H1 (cell line): Measurements from ENCODE around the gene KRTAP5-1. TPM values are rescaled to one million over a fixed set of nuclear protein-coding genes. Genes with fewer than 3 reads are reported as not detected.
"Not testable (repeated sequence)": the region's sequence is repeated elsewhere in the genome, so short reads cannot be mapped to it uniquely, and the experiment has no call there.

Experiments
- CTCF ChIA-PET: fragments of 300-600 bp; sonication (Branson Sonifier 250); formaldehyde crosslinking; loops from one replicate; lab custom pipeline; 2021; ENCODE audit not compliant: partially characterized antibody; lab: Charles Lee
- POLR2A ChIA-PET: fragments of 300-600 bp; sonication (Branson Sonifier 250); formaldehyde crosslinking; loops from one replicate; lab custom pipeline; 2021; ENCODE audit warnings: inconsistent platforms; ENCODE audit not compliant: partially characterized antibody; lab: Charles Lee
- DNase-seq, 2 experiments: peaks; one replicate each; pipeline versions ENCODE4 v3.0.0 to v3.0.0-alpha.2; 2010 to 2022; ENCODE audit warnings: low spot score in 2 of 2, low read depth in 1 of 2, mixed read lengths in 1 of 2
- FAIRE-seq: peaks from 2 replicates; lab custom pipeline; 2011; peaks lifted over from hg19 to GRCh38; lab: Jason Lieb, UNC
- H2AFZ ChIP-seq: 2 replicates; pipeline ENCODE4 v1.8.1; 2012; ENCODE audit warnings: low read length, inconsistent platforms
- H2AK5ac ChIP-seq: 2 replicates; pipeline ENCODE4 v1.6.1; 2013; ENCODE audit warnings: low read depth, low read length
- H2BK120ac ChIP-seq: replicated peaks from 2 replicates; pipeline ENCODE3; 2013; ENCODE audit warnings: low read depth, low read length, inconsistent platforms
- H2BK12ac ChIP-seq: 2 replicates; pipeline ENCODE4 v1.6.1; 2013; ENCODE audit warnings: low read depth, low read length
- H2BK15ac ChIP-seq: 2 replicates; pipeline ENCODE4 v1.6.1; 2013; ENCODE audit warnings: low read length
- H2BK20ac ChIP-seq: 2 replicates; pipeline ENCODE4 v1.6.1; 2013; ENCODE audit warnings: low read length
- H2BK5ac ChIP-seq: 2 replicates; pipeline ENCODE4 v1.6.1; 2013; ENCODE audit warnings: low read depth, low read length
- H3K14ac ChIP-seq: 2 replicates; pipeline ENCODE4 v1.6.1; 2013; ENCODE audit warnings: inconsistent platforms; ENCODE audit not compliant: insufficient read length
- H3K18ac ChIP-seq: 2 replicates; pipeline ENCODE4 v1.6.1; 2013; ENCODE audit warnings: low read length; ENCODE audit errors: extremely low read depth
- H3K23ac ChIP-seq: 2 replicates; pipeline ENCODE4 v1.6.1; 2013; ENCODE audit warnings: inconsistent platforms; ENCODE audit not compliant: insufficient read length
- H3K23me2 ChIP-seq: 2 replicates; pipeline ENCODE4 v1.6.1; 2013; ENCODE audit warnings: low read depth, low read length
- H3K27ac ChIP-seq: 2 replicates; pipeline ENCODE4 v1.6.1; 2011; ENCODE audit warnings: low read depth, low read length, inconsistent platforms
- H3K27me3 ChIP-seq, 4 experiments: replicated peaks in 1 of 4; 1 replicate in 1 of 4; 2 replicates in 3 of 4; pipeline versions ENCODE4 v1.6.1 to v1.8.1; 2011 to 2013; ENCODE audit warnings: low read length in 3 of 4, mild to moderate bottlenecking in 3 of 4, inconsistent platforms in 2 of 4, mixed read lengths in 2 of 4, moderate library complexity in 1 of 4; ENCODE audit not compliant: control insufficient read depth in 3 of 4, insufficient read depth in 3 of 4; ENCODE audit errors: extremely low read depth in 1 of 4
- H3K36me3 ChIP-seq, 4 experiments: 2 replicates each; pipeline versions ENCODE4 v1.6.1 to v1.8.1; 2011 to 2013; ENCODE audit warnings: mild to moderate bottlenecking in 4 of 4, low read length in 3 of 4, moderate library complexity in 2 of 4, control low read depth in 1 of 4, inconsistent platforms in 1 of 4; ENCODE audit not compliant: insufficient read depth in 4 of 4, control insufficient read depth in 2 of 4
- H3K4ac ChIP-seq: replicated peaks from 2 replicates; pipeline ENCODE3; 2013; ENCODE audit warnings: low read length, low read depth, mixed read lengths, inconsistent platforms; ENCODE audit not compliant: insufficient read length
- H3K4me1 ChIP-seq, 4 experiments: replicated peaks in 1 of 4; 1 replicate in 1 of 4; 2 replicates in 3 of 4; pipeline versions ENCODE4 v1.6.1 to v1.8.1; 2011 to 2013; ENCODE audit warnings: low read length in 3 of 4, inconsistent platforms in 2 of 4, mixed read lengths in 1 of 4; ENCODE audit not compliant: insufficient read depth in 4 of 4, control insufficient read depth in 3 of 4
- H3K4me2 ChIP-seq, 2 experiments: 2 replicates each; pipeline versions ENCODE4 v1.6.1 to v1.8.1; 2011 to 2013; ENCODE audit warnings: low read depth in 2 of 2, low read length in 2 of 2, control low read depth in 1 of 2, inconsistent platforms in 1 of 2, mild to moderate bottlenecking in 1 of 2; ENCODE audit not compliant: insufficient read depth in 1 of 2
- H3K4me3 ChIP-seq, 4 experiments: fragments of 200-600, 300-600 bp in 1 of 4; sonication (generic), shearing (Covaris generic), sonication (Bioruptor Twin) in 1 of 4; 2 replicates each; pipeline versions ENCODE4 v1.5.1 to v1.8.1; 2011 to 2016; ENCODE audit warnings: low read length in 4 of 4, low read depth in 3 of 4, control low read depth in 2 of 4, inconsistent platforms in 2 of 4, mild to moderate bottlenecking in 2 of 4, mixed read lengths in 1 of 4, moderate library complexity in 1 of 4; ENCODE audit not compliant: insufficient read depth in 2 of 4; ENCODE audit errors: extremely low read depth in 1 of 4
- H3K56ac ChIP-seq: replicated peaks from 2 replicates; pipeline ENCODE3; 2013; ENCODE audit warnings: low read depth, mild to moderate bottlenecking, mixed read lengths, low read length, inconsistent platforms; ENCODE audit not compliant: insufficient read length
- H3K79me1 ChIP-seq: 2 replicates; pipeline ENCODE4 v1.6.1; 2013; ENCODE audit warnings: low read depth, low read length, control low read depth
- H3K79me2 ChIP-seq, 2 experiments: 2 replicates each; pipeline versions ENCODE4 v1.6.1 to v1.8.1; 2012 to 2013; ENCODE audit warnings: low read length in 2 of 2, mild to moderate bottlenecking in 2 of 2, inconsistent platforms in 1 of 2; ENCODE audit not compliant: insufficient read depth in 2 of 2, control insufficient read depth in 1 of 2
- H3K9ac ChIP-seq, 4 experiments: replicated peaks in 1 of 4; 1 replicate in 1 of 4; 2 replicates in 3 of 4; pipeline versions ENCODE4 v1.6.1 to v1.8.1; 2011 to 2013; ENCODE audit warnings: low read depth in 3 of 4, low read length in 3 of 4, control low read depth in 2 of 4, mild to moderate bottlenecking in 2 of 4, moderate library complexity in 2 of 4, inconsistent platforms in 1 of 4; ENCODE audit errors: extremely low read depth in 1 of 4
- H3K9me3 ChIP-seq, 2 experiments: 2 replicates each; pipeline versions ENCODE4 v1.6.1 to v1.8.1; 2012 to 2013; ENCODE audit warnings: mild to moderate bottlenecking in 2 of 2, moderate library complexity in 2 of 2, control low read depth in 1 of 2, inconsistent platforms in 1 of 2, low read depth in 1 of 2, low read length in 1 of 2, mixed read lengths in 1 of 2; ENCODE audit not compliant: insufficient read depth in 2 of 2
- H4K20me1 ChIP-seq, 2 experiments: replicated peaks in 1 of 2; 2 replicates each; pipeline versions ENCODE3 to v1.8.1; 2011 to 2013; ENCODE audit warnings: inconsistent platforms in 2 of 2, low read length in 2 of 2, mild to moderate bottlenecking in 1 of 2; ENCODE audit not compliant: insufficient read depth in 2 of 2, control insufficient read depth in 1 of 2
- H4K5ac ChIP-seq: 2 replicates; pipeline ENCODE4 v1.6.1; 2013; ENCODE audit warnings: low read length, low read depth, mixed read lengths, inconsistent platforms; ENCODE audit not compliant: insufficient read length
- H4K8ac ChIP-seq: 2 replicates; pipeline ENCODE4 v1.8.0; 2013; ENCODE audit warnings: mild to moderate bottlenecking, moderate library complexity, low read length, inconsistent platforms; ENCODE audit not compliant: insufficient read depth; ENCODE audit errors: extremely low read depth
- H4K91ac ChIP-seq: replicated peaks from 2 replicates; pipeline ENCODE3; 2013; ENCODE audit warnings: low read length, mixed read lengths, inconsistent platforms; ENCODE audit not compliant: insufficient read length
- WGBS, 2 experiments: shearing (Covaris generic) in 1 of 2; methylation state at CpG; one replicate each; pipeline versions ENCODE4 v1.1.6 to v1.1.7; 2013 to 2015; ENCODE audit warnings: low lambda C conversion rate in 2 of 2, mixed read lengths in 2 of 2, inconsistent platforms in 1 of 2, low coverage in 1 of 2, missing lambda C conversion rate in 1 of 2; ENCODE audit not compliant: insufficient replicate concordance in 2 of 2, insufficient coverage in 1 of 2, insufficient read length in 1 of 2; ENCODE audit errors: extremely low coverage in 1 of 2, missing lambda C conversion rate in 1 of 2; 5-methylcytosine and 5-hydroxymethylcytosine counted together
- polyA plus RNA-seq, 7 experiments: library from polyadenylated mRNA; depleted of rRNA in 3 of 7; stranded (reverse) in 5 of 7; unstranded in 2 of 7; fragments of >200 nt in 5 of 7; fragments of 200-250 nt in 2 of 7; gene quantifications; 1 replicate in 5 of 7; 2 replicates in 1 of 7; 4 replicates in 1 of 7; pipeline versions ENCODE4 v1.2.1 to v1.2.3, GENCODE V29; 2011 to 2013; ENCODE audit warnings: missing spikeins in 2 of 7, mixed read lengths in 2 of 7
- total RNA-seq: library from RNA; stranded (reverse); fragmentation: NEBNext Ultra II Directional; extraction: Animal tissue kit (Norgen Biotek cat#: 25700); gene quantifications from 2 replicates; pipeline ENCODE4 v1.2.1, GENCODE V29; 2021

Gene KRTAP5-1
- total and polyA plus RNA-seq, 2 of the 8 experiments (the other 6 are each of a cell fraction or from before 2014, with no cell fraction given): not detected

GRCh38 chr11:1607901-1608300 is 22.8 kb upstream of the KRTAP5-1 start:
- FAIRE-seq, DNase-seq, H4K8ac ChIP-seq, H2AK5ac ChIP-seq, H2AFZ ChIP-seq, H3K23ac ChIP-seq, H4K20me1 ChIP-seq, H3K4ac ChIP-seq, H4K5ac ChIP-seq, H3K4me2 ChIP-seq, H2BK20ac ChIP-seq, H3K18ac ChIP-seq, H3K4me1 ChIP-seq, H2BK12ac ChIP-seq, H2BK15ac ChIP-seq, H3K4me3 ChIP-seq, H3K27ac ChIP-seq, H3K79me2 ChIP-seq, H3K56ac ChIP-seq, H3K9me3 ChIP-seq, H4K91ac ChIP-seq, H3K14ac ChIP-seq, H3K79me1 ChIP-seq, POLR2A ChIA-PET, H3K36me3 ChIP-seq, H3K9ac ChIP-seq, H3K23me2 ChIP-seq, H3K27me3 ChIP-seq, H2BK120ac ChIP-seq, H2BK5ac ChIP-seq: not testable (repeated sequence)
- CTCF ChIA-PET: interaction anchor here (0.8 to 1.9 kb wide), 2 partner anchors 12 to 32 kb away, joined by 4 to 8 read pairs; no protein-coding TSS in a partner anchor
- WGBS, 2 experiments: 78% methylated on average over 5 of the region's 5 CpGs; no CpG with 5 or more reads in 1 of the 2 experiments
